Nephron progenitor cell (in vitro differentiated cells): ENCODE measurements around the gene KRT10.
A peak's percentile ranks its signal among the peaks of the same experiment; 100 is the strongest.
"Not testable (repeated sequence)": the region's sequence is repeated elsewhere in the genome, so short reads cannot be mapped to it uniquely, and the experiment has no call there.

Experiments
- DNase-seq: peaks from one replicate; pipeline ENCODE4 v3.0.0; 2021
- H3K27ac Mint-ChIP-seq: 2 replicates; pipeline ENCODE4 v1.8.0; 2021; ENCODE audit warnings: mild to moderate bottlenecking, moderate library complexity, mixed read lengths
- H3K27me3 Mint-ChIP-seq: 2 replicates; pipeline ENCODE4 v1.8.0; 2021; ENCODE audit warnings: mild to moderate bottlenecking, low read depth, mixed read lengths; ENCODE audit not compliant: poor library complexity
- H3K36me3 Mint-ChIP-seq: 2 replicates; pipeline ENCODE4 v1.8.0; 2021; ENCODE audit warnings: low read depth, mixed read lengths
- H3K4me1 Mint-ChIP-seq: 2 replicates; pipeline ENCODE4 v1.8.0; 2021; ENCODE audit warnings: mixed read lengths
- H3K4me3 Mint-ChIP-seq: 2 replicates; pipeline ENCODE4 v1.8.0; 2021; ENCODE audit warnings: mild to moderate bottlenecking, moderate library complexity, mixed read lengths
- H3K9me3 Mint-ChIP-seq: 2 replicates; pipeline ENCODE4 v1.8.0; 2021; ENCODE audit warnings: mild to moderate bottlenecking, moderate library complexity, mixed read lengths
- CTCF ChIP-seq: fragments of 200-600 bp; sonication (generic); IDR thresholded peaks from 2 replicates; pipeline ENCODE4 v1.5.0; 2021; ENCODE audit warnings: antibody characterized with exemption

Gene KRT10

GRCh38 chr17:40862985-40863733 lies 40.7 kb upstream of the KRT10 start:
- Mint-ChIP-seq H3K9me3 (no peaks in the 10 kb centered on the region), H3K36me3 (no peaks in the 10 kb centered on the region), H3K27ac (no peak overlapping the region)

GRCh38 chr17:40859536-40859935 lies 37.1 kb upstream of the KRT10 start:
- H3K4me1 Mint-ChIP-seq: peaks cover 14% of the 10 kb centered on the region
- H3K27me3 Mint-ChIP-seq: peaks cover 19% of the 10 kb centered on the region
- DNase-seq: no peak
- no peaks in the 10 kb centered on the region for H3K36me3 Mint-ChIP-seq
- no peak for TF ChIP-seq CTCF
- no peak overlapping the region for H3K4me3 Mint-ChIP-seq
- H3K9me3 Mint-ChIP-seq: no peaks in the 10 kb centered on the region
- no peak overlapping the region for H3K27ac Mint-ChIP-seq

More at GRCh38 chr17:40862985-40863733, 40.7 kb upstream of the KRT10 start:
- H3K4me1 Mint-ChIP-seq: peaks cover 6% of the 10 kb centered on the region
- no peak overlapping the region for H3K4me3 Mint-ChIP-seq
- peaks cover 31% of the 10 kb centered on the region for H3K27me3 Mint-ChIP-seq
- peak; percentile 46 for TF ChIP-seq CTCF
- peak; percentile 56 for DNase-seq

- H3K36me3 Mint-ChIP-seq: not testable (repeated sequence)
- peaks cover 14% of the 10 kb centered on the region for H3K4me1 Mint-ChIP-seq
Measured at GRCh38 chr17:40858667-40859066, 36.3 kb upstream of the KRT10 start.

GRCh38 chr17:40857535-40857934 lies 35.1 kb upstream of the KRT10 start:
- no peak for TF ChIP-seq CTCF
- H3K4me1 Mint-ChIP-seq: peaks cover 14% of the 10 kb centered on the region
- H3K36me3 Mint-ChIP-seq: no peaks in the 10 kb centered on the region
- no peak overlapping the region for H3K27ac Mint-ChIP-seq
- H3K4me3 Mint-ChIP-seq: no peak overlapping the region
- DNase-seq: no peak
- no peaks in the 10 kb centered on the region for H3K9me3 Mint-ChIP-seq
- peaks cover 13% of the 10 kb centered on the region for H3K27me3 Mint-ChIP-seq

More at GRCh38 chr17:40858667-40859066, 36.3 kb upstream of the KRT10 start:
- not testable (repeated sequence) for DNase-seq, H3K9me3 Mint-ChIP-seq, H3K27ac Mint-ChIP-seq, H3K4me3 Mint-ChIP-seq
- peaks cover 19% of the 10 kb centered on the region for H3K27me3 Mint-ChIP-seq

GRCh38 chr17:40854175-40854814 lies 31.9 kb upstream of the KRT10 start:
- no peak for TF ChIP-seq CTCF
- Mint-ChIP-seq H3K4me1 (peaks cover 14% of the 10 kb centered on the region), H3K27ac (no peak overlapping the region), H3K4me3 (no peak overlapping the region), H3K27me3 (peaks cover 18% of the 10 kb centered on the region), H3K36me3 (no peaks in the 10 kb centered on the region), H3K9me3 (no peaks in the 10 kb centered on the region)
- DNase-seq: no peak

- H3K27ac Mint-ChIP-seq: no peak overlapping the region
- TF ChIP-seq CTCF: no peak
- H3K9me3 Mint-ChIP-seq: no peaks in the 10 kb centered on the region
- no peaks in the 10 kb centered on the region for H3K36me3 Mint-ChIP-seq
- H3K4me1 Mint-ChIP-seq: peaks cover 4% of the 10 kb centered on the region
- DNase-seq: no peak
- H3K4me3 Mint-ChIP-seq: no peak overlapping the region
- peaks cover 18% of the 10 kb centered on the region for H3K27me3 Mint-ChIP-seq
Measured at GRCh38 chr17:40852364-40852763, 29.9 kb upstream of the KRT10 start.
